Measurements from ENCODE around the gene DSP. TPM values are rescaled to one million over a fixed set of nuclear protein-coding genes. Genes with fewer than 3 reads are reported as not detected.

DSP gene
- polyA plus RNA-seq, 4 donors = 40.0 to 164 (median 78.1) TPM

DNA sequence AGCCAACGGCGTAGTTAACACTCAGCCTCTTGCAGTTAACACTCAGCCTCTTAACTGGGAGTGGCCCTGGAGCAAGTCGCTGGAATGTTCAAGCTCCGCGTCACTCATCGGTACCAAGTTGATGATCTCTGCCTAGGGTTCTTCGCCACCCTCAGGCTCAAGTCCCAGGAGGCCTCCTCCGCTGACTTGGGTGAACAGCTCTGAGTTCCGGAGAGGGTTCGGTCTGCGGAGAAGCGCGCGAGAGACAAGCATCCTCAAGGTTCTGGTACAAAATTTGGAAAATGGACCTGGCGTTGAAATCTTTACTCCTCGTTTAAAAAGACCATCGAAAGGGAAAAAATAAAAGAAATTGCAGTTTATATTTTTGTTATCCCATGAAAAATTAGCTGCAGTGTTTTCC is 876 bp upstream of the DSP start:
- Histone ChIP-seq H3K27ac (ENCODE audit: low read depth in 1 of 3, low read length in 2 of 3) (peak overlapping the region in 1 of 3 donors; percentile 78), H3K27me3 (ENCODE audit: control insufficient read depth in 3 of 3, insufficient read depth in 3 of 3, low read length in 3 of 3) (peaks cover 0 to 13% (median 7%) of the 10 kb centered on the region in 3 donors), H3K9me3 (ENCODE audit: control insufficient read depth in 2 of 2, insufficient read depth in 1 of 2, low read depth in 1 of 2, low read length in 1 of 2) (peaks cover 0 to 3% of the 10 kb centered on the region in 2 donors), H3K4me1 (ENCODE audit: control insufficient read depth in 3 of 3, insufficient read depth in 2 of 3, low read depth in 1 of 3, low read length in 2 of 3) (peaks cover 0 to 5% (median 0%) of the 10 kb centered on the region in 3 donors), H3K36me3 (ENCODE audit: control insufficient read depth in 3 of 3, insufficient read depth in 2 of 3, low read depth in 1 of 3, low read length in 3 of 3) (peaks cover 0 to under 1% (median 0%) of the 10 kb centered on the region in 3 donors), H3K4me3 (ENCODE audit: low read depth in 1 of 3, low read length in 3 of 3) (peak overlapping the region in 1 of 3 donors; percentile 39)
- FAIRE-seq = no peak
- WGBS, 3 donors = 36 to 74% (median 51%) methylated on average over 17 of the region's 17 CpGs
- DNase-seq = peak; percentile 40 to 69

DNA sequence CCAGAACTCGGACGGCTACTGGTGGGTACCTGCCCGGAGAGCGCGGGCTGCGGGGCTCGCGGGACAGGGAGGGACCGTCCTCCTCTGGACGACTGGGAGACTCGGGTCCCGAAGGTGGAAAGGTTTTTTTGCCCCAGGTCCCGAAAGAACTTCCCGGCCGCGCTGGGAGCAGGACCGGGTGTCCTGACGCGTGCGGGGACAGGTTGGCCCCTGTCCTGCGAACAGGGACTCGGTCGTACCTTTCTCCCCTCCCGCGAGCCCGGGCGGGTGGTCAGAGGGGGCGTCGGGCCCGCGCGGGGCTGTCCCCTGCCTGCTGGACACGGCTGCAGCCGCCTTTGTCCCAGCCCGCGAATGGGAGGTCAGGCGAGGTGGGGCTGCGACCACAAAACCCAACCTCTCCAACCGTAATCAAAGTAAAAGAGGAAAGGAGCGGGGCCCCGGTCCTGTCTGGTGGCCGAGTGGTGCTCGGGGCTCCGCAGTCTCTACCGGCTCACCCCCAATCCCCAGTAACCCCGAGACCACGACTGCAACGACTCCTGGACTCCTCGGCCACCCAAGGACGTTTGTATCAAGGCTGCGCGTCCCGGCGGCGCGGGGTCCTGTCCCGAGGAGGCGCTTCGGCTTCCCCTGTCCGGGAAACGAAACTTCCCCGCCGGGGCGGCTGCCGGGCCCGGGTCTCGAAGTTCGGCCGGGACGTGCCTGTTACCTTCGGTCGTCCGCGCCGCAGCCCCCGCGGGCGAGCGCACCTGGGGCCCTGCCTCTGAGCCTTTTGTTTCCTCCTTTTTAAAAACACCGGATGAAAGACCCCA is 798 bp downstream of the DSP start:
- Histone ChIP-seq H3K27ac (ENCODE audit: low read depth in 1 of 3, low read length in 2 of 3) (peak overlapping the region; percentile 95 to 98 (median 95)), H3K9me3 (ENCODE audit: control insufficient read depth in 2 of 2, insufficient read depth in 1 of 2, low read depth in 1 of 2, low read length in 1 of 2) (peaks cover 0 to 3% of the 10 kb centered on the region in 2 donors), H3K4me3 (ENCODE audit: low read depth in 1 of 3, low read length in 3 of 3) (peak overlapping the region; percentile 75 to 95 (median 82)), H3K4me1 (ENCODE audit: control insufficient read depth in 3 of 3, insufficient read depth in 2 of 3, low read depth in 1 of 3, low read length in 2 of 3) (peaks cover 0 to 20% (median 0%) of the 10 kb centered on the region in 3 donors), H3K36me3 (ENCODE audit: control insufficient read depth in 3 of 3, insufficient read depth in 2 of 3, low read depth in 1 of 3, low read length in 3 of 3) (peaks cover 0 to 5% (median 0%) of the 10 kb centered on the region in 3 donors), H3K27me3 (ENCODE audit: control insufficient read depth in 3 of 3, insufficient read depth in 3 of 3, low read length in 3 of 3) (peaks cover 0 to 13% (median 5%) of the 10 kb centered on the region in 3 donors)
- peak; percentile 33 to 66 for DNase-seq
- whole genome bisulfite sequencing, 3 donors = 0 to 1% (median 1%) methylated on average over 55 to 80 of the region's 80 CpGs
- no peak for FAIRE-seq

DNA sequence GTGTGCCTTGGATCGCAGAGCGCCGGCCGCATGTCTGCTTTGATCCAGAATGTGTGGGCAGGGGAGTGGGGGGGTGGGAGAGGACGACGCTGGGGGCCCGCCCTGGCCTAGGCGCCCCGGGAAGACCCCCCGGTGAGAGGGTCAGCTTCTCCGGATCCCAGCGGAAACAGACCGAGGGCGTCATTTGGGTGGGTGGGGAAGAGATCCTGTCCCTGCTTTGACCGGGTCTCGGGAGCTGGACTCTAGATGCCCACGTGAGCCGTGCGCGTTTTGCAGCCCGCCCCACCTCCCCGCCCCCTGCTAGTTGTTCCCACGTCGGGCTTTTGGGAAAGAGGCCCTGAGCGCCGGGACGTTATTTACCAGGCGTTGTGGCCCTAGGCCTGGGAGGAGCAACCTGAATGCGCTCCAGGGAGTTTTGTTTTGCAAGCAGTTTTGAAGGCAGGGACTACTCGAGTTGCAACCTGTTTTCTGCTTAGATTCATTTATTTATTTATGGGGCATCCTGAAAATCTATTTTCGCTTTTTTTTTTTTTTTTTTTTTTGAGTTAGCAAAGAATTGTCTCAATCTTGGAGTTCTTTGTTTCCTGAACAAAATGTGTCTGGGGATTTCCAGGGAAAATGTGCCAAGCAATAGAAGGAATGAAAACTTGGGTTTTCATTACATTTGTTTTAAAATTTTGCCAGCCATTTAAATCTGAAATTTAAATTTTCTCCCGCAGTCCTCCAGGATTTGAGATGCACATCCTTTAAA is 1.6 kb downstream of the DSP start:
- H3K36me3 ChIP-seq (ENCODE audit: control insufficient read depth in 3 of 3, insufficient read depth in 2 of 3, low read depth in 1 of 3, low read length in 3 of 3) = peaks cover 0 to 7% (median 0%) of the 10 kb centered on the region in 3 donors

DNA sequence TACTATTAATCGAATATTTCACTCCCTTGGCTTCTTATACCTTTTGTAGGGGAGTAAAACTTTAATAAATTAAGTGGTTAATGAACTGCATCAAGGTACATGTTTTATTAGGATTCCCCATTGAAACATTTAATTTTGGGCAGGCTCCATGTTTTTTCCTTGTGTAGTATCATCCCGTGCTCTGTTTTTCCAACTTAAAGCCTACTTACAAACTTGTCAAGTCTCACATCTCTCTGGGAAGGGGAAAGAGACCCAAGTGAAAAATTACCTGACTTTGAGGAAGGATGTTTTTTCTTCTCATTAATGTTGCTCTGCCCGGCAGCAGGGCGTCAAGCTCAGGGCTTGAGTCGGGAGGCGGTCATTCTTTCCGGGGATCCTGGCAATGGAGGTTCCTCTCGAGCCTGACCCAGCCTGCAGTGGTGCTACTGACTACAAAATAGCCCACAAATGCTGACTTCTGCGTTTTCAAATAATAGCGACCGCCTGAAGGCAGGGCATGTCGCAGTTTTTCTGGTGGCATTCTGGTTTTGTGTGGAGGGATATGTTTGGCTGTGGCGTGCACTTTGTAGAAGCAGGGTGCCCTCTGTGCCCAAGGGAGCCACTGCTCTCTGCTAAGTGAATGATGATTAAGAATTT is 2.4 kb downstream of the DSP start:
- no peak for FAIRE-seq
- Histone ChIP-seq H3K27me3 (ENCODE audit: control insufficient read depth in 3 of 3, insufficient read depth in 3 of 3, low read length in 3 of 3) (peaks cover 0 to 13% (median 3%) of the 10 kb centered on the region in 3 donors), H3K9me3 (ENCODE audit: control insufficient read depth in 2 of 2, insufficient read depth in 1 of 2, low read depth in 1 of 2, low read length in 1 of 2) (peaks cover 0 to 3% of the 10 kb centered on the region in 2 donors), H3K27ac (ENCODE audit: low read depth in 1 of 3, low read length in 2 of 3) (peak overlapping the region; percentile 53 to 98 (median 73)), H3K4me3 (ENCODE audit: low read depth in 1 of 3, low read length in 3 of 3) (peak overlapping the region; percentile 34 to 95 (median 75)), H3K36me3 (ENCODE audit: control insufficient read depth in 3 of 3, insufficient read depth in 2 of 3, low read depth in 1 of 3, low read length in 3 of 3) (peaks cover 0 to 7% (median 0%) of the 10 kb centered on the region in 3 donors), H3K4me1 (ENCODE audit: control insufficient read depth in 3 of 3, insufficient read depth in 2 of 3, low read depth in 1 of 3, low read length in 2 of 3) (peaks cover 0 to 35% (median 0%) of the 10 kb centered on the region in 3 donors)
- 11 to 33% (median 27%) methylated on average over 13 of the region's 13 CpGs for WGBS, 3 donors
- peak; percentile 55 to 66 for DNase-seq

More for the DNA sequence above, 1.6 kb downstream of the DSP start:
- DNase-seq = peak; percentile 86 to 89
- H3K4me3 ChIP-seq (ENCODE audit: low read depth in 1 of 3, low read length in 3 of 3) = peak overlapping the region; percentile 75 to 95 (median 82)
- H3K4me1 ChIP-seq (ENCODE audit: control insufficient read depth in 3 of 3, insufficient read depth in 2 of 3, low read depth in 1 of 3, low read length in 2 of 3) = peaks cover 0 to 28% (median 0%) of the 10 kb centered on the region in 3 donors
- no peak for FAIRE-seq
- WGBS, 3 donors = 1 to 5% (median 3%) methylated on average over 29 to 32 of the region's 32 CpGs
- H3K27me3 ChIP-seq (ENCODE audit: control insufficient read depth in 3 of 3, insufficient read depth in 3 of 3, low read length in 3 of 3) = peaks cover 0 to 13% (median 3%) of the 10 kb centered on the region in 3 donors
- H3K9me3 ChIP-seq (ENCODE audit: control insufficient read depth in 2 of 2, insufficient read depth in 1 of 2, low read depth in 1 of 2, low read length in 1 of 2) = peaks cover 0 to 3% of the 10 kb centered on the region in 2 donors
- H3K27ac ChIP-seq (ENCODE audit: low read depth in 1 of 3, low read length in 2 of 3) = peak overlapping the region; percentile 95 to 98 (median 95)

DNA sequence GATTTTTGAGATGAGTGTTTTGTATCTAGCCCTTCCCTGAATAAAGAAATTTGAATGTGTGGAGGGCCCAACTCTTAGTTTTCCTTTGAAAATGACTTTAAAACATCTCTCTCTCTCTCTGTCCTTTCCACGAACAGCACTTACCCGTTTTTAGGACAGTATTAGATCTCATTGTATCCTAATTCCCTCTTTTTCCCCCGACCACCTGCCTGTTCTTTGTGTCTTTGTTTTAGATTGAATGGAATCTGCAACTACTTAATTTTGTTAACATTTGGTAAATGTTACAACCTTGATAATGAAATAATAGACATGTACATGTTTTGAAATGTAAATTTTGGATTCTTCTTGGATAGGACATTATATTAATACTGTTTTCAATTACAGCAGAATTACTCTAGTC is 3.1 kb downstream of the DSP start:
- H3K27me3 ChIP-seq (ENCODE audit: control insufficient read depth in 3 of 3, insufficient read depth in 3 of 3, low read length in 3 of 3) = peaks cover 0 to 13% (median 1%) of the 10 kb centered on the region in 3 donors
- peak overlapping the region in 1 of 3 donors; percentile 98 for H3K27ac ChIP-seq (ENCODE audit: low read depth in 1 of 3, low read length in 2 of 3)
- FAIRE-seq (no peak), DNase-seq (peak in 1 of 2 donors; percentile 26)
- WGBS, 3 donors = 19 to 44% (median 27%) methylated on average over 3 of the region's 3 CpGs
- peak overlapping the region in 2 of 3 donors; percentile 30 to 95 for H3K4me3 ChIP-seq (ENCODE audit: low read depth in 1 of 3, low read length in 3 of 3)
- peaks cover 0 to 40% (median 0%) of the 10 kb centered on the region in 3 donors for H3K4me1 ChIP-seq (ENCODE audit: control insufficient read depth in 3 of 3, insufficient read depth in 2 of 3, low read depth in 1 of 3, low read length in 2 of 3)
- H3K9me3 ChIP-seq (ENCODE audit: control insufficient read depth in 2 of 2, insufficient read depth in 1 of 2, low read depth in 1 of 2, low read length in 1 of 2) = peaks cover 0 to 3% of the 10 kb centered on the region in 2 donors
- H3K36me3 ChIP-seq (ENCODE audit: control insufficient read depth in 3 of 3, insufficient read depth in 2 of 3, low read depth in 1 of 3, low read length in 3 of 3) = peaks cover 0 to 7% (median 0%) of the 10 kb centered on the region in 3 donors

DNA sequence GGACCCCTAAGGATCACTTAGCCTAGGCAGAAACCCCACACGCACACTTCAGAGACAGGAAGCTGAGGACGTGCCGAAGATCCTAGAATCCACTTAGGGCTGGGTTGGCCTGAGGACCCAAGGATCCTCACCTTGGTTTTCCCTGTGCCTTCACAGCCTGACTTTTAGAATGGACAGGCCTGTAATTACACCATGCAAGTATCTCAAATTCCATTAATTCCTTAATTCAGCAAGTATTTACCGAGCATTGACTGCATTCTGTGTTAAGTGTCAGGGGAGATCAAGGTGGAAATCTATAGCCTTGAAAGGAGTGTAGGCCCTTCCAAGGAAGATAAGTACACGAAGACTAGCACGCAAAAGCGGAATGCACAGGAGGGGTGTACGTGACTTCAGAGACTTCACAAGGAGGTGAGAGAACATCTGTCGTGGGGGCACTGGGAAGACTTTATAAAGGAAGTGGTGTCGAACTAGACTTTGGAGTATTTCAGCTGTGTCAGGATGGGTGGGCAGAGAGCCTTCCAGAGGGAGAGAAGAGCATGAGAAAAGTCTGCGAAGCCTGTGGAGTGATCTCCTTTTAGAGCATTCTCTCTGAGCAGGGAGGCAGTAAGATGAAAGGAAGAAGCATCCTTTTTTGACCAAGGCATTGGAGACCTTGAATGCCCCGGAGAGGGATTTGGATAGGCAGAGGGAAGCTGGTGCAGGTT is 4.0 kb downstream of the DSP start:
- peak overlapping the region; percentile 49 to 98 (median 73) for H3K27ac ChIP-seq (ENCODE audit: low read depth in 1 of 3, low read length in 2 of 3)
- H3K4me3 ChIP-seq (ENCODE audit: low read depth in 1 of 3, low read length in 3 of 3) = peak overlapping the region in 2 of 3 donors; percentile 6 to 17
- WGBS, 3 donors = 19 to 62% (median 41%) methylated on average over 12 of the region's 12 CpGs
- H3K9me3 ChIP-seq (ENCODE audit: control insufficient read depth in 2 of 2, insufficient read depth in 1 of 2, low read depth in 1 of 2, low read length in 1 of 2) = peaks cover 0 to 2% of the 10 kb centered on the region in 2 donors
- peaks cover 0 to 11% (median 0%) of the 10 kb centered on the region in 3 donors for H3K36me3 ChIP-seq (ENCODE audit: control insufficient read depth in 3 of 3, insufficient read depth in 2 of 3, low read depth in 1 of 3, low read length in 3 of 3)
- DNase-seq (peak; percentile 48 to 61), FAIRE-seq (no peak)
- peaks cover 0 to 11% (median 0%) of the 10 kb centered on the region in 3 donors for H3K27me3 ChIP-seq (ENCODE audit: control insufficient read depth in 3 of 3, insufficient read depth in 3 of 3, low read length in 3 of 3)
- peaks cover 0 to 47% (median 3%) of the 10 kb centered on the region in 3 donors for H3K4me1 ChIP-seq (ENCODE audit: control insufficient read depth in 3 of 3, insufficient read depth in 2 of 3, low read depth in 1 of 3, low read length in 2 of 3)

DNA sequence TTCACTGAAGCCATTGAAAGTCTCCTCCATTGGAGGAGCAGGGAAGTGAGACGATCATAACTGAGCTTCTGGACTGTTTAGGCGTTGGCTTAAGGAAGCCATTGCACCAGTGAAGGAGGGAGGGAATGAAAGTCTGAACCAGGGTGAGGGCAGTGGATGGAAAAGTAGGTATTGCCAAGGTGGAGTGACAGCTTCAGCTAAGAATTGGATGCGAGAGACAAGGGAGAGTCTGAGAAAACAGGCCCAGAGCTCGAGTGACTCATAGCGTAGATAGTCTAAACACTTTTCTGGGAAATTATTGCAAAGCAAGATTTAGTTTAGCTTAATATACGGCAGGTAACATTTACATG is 4.5 kb downstream of the DSP start:
- Histone ChIP-seq H3K4me1 (ENCODE audit: control insufficient read depth in 3 of 3, insufficient read depth in 2 of 3, low read depth in 1 of 3, low read length in 2 of 3) (peaks cover 0 to 47% (median 3%) of the 10 kb centered on the region in 3 donors), H3K4me3 (ENCODE audit: low read depth in 1 of 3, low read length in 3 of 3) (peak overlapping the region in 2 of 3 donors; percentile 6 to 17)

More for the DNA sequence above, 4.5 kb downstream of the DSP start:
- H3K27ac ChIP-seq (ENCODE audit: low read depth in 1 of 3, low read length in 2 of 3) = peak overlapping the region; percentile 49 to 98 (median 73)
- FAIRE-seq = no peak
- H3K9me3 ChIP-seq (ENCODE audit: control insufficient read depth in 2 of 2, insufficient read depth in 1 of 2, low read depth in 1 of 2, low read length in 1 of 2) = no peaks in the 10 kb centered on the region
- H3K27me3 ChIP-seq (ENCODE audit: control insufficient read depth in 3 of 3, insufficient read depth in 3 of 3, low read length in 3 of 3) = peaks cover 0 to 8% (median 0%) of the 10 kb centered on the region in 3 donors
- DNase-seq = peak; percentile 52 to 66
- WGBS, 3 donors = 26 to 57% (median 36%) methylated on average over 6 of the region's 6 CpGs
- peaks cover 0 to 11% (median 0%) of the 10 kb centered on the region in 3 donors for H3K36me3 ChIP-seq (ENCODE audit: control insufficient read depth in 3 of 3, insufficient read depth in 2 of 3, low read depth in 1 of 3, low read length in 3 of 3)

Measured in small intestine (tissue), 7 donors.